Endothelial cell of umbilical vein (primary cell): Measurements from ENCODE around the gene STPG3.

Experiments used
- CTCF ChIP-seq, 2 donors: IDR thresholded peaks; 1 replicate in 1 of 2; 2 replicates in 1 of 2; pipeline ENCODE4 v1.5.1; 2011; ENCODE audit warnings: low read length in 2 of 2, mild to moderate bottlenecking in 2 of 2, moderate library complexity in 2 of 2, control low read depth in 1 of 2, inconsistent platforms in 1 of 2, low read depth in 1 of 2; ENCODE audit not compliant: insufficient read depth in 1 of 2; ENCODE audit errors: extremely low read depth in 1 of 2
- EZH2 ChIP-seq: IDR thresholded peaks from 2 replicates; pipeline ENCODE4 v1.6.1; 2012; ENCODE audit warnings: borderline replicate concordance, low read depth, mild to moderate bottlenecking, moderate library complexity, low read length, inconsistent platforms; ENCODE audit not compliant: severe bottlenecking
- GATA2 ChIP-seq: IDR thresholded peaks from 2 replicates; pipeline ENCODE4 v1.7.0; 2011; ENCODE audit warnings: low read depth, mild to moderate bottlenecking, moderate library complexity, mixed read lengths, low read length; ENCODE audit not compliant: insufficient read length, insufficient read depth
- MAX ChIP-seq: IDR thresholded peaks from 2 replicates; pipeline ENCODE4 v1.6.1; 2011; ENCODE audit not compliant: insufficient read depth, insufficient read length
- POLR2A ChIP-seq: IDR thresholded peaks from 2 replicates; pipeline ENCODE4 v1.6.1; 2012; ENCODE audit warnings: low read depth, mild to moderate bottlenecking, control low read depth, low read length
- POLR2AphosphoS5 ChIP-seq: IDR thresholded peaks from 2 replicates; pipeline ENCODE4 v1.6.1; 2012; ENCODE audit warnings: low read depth, mild to moderate bottlenecking, control low read depth, low read length, moderate library complexity; ENCODE audit not compliant: insufficient read depth

- TF ChIP-seq MAX (no peak), EZH2 (no peak), CTCF (IDR thresholded peaks at IDR 0.05; ENCODE audit: extremely low read depth in 1 of 2, insufficient read depth in 1 of 2, low read depth in 1 of 2, low read length in 2 of 2) (no peak), GATA2 (no peak), POLR2A (no peak), POLR2AphosphoS5 (no peak)
Observed at GRCh38 chr9:137222190-137223077, 28.7 kb upstream of the STPG3 start, which contains the start of gene RNF208.
